B cell (primary cell): ENCODE data around the gene TNFAIP8L1.

Experiments used
- CTCF ChIP-seq: fragments of 200-600 bp; IDR thresholded peaks from one replicate; pipeline ENCODE4 v1.8.0; 2022; ENCODE audit warnings: antibody characterized with exemption, mild to moderate bottlenecking
- EZH2 ChIP-seq: IDR thresholded peaks from 2 replicates; pipeline ENCODE4 v1.6.1; 2012; ENCODE audit warnings: borderline replicate concordance, low read depth, mild to moderate bottlenecking, moderate library complexity, low read length; ENCODE audit not compliant: insufficient read depth, poor library complexity, severe bottlenecking

GRCh38 chr19:4686700-4687099, 47.4 kb downstream of the TNFAIP8L1 start:
- TF ChIP-seq CTCF: no peak
- TF ChIP-seq EZH2: no peak
